Measurements from ENCODE around the gene CRABP2. TPM values are rescaled to one million over a fixed set of nuclear protein-coding genes. Genes with fewer than 3 reads are reported as not detected.

Gene CRABP2
- total and polyA plus RNA-seq, 2 of the 13 experiments (the other 11 are each of a cell fraction or from before 2014, with no cell fraction given) = 0.40 to 0.60 TPM

DNA sequence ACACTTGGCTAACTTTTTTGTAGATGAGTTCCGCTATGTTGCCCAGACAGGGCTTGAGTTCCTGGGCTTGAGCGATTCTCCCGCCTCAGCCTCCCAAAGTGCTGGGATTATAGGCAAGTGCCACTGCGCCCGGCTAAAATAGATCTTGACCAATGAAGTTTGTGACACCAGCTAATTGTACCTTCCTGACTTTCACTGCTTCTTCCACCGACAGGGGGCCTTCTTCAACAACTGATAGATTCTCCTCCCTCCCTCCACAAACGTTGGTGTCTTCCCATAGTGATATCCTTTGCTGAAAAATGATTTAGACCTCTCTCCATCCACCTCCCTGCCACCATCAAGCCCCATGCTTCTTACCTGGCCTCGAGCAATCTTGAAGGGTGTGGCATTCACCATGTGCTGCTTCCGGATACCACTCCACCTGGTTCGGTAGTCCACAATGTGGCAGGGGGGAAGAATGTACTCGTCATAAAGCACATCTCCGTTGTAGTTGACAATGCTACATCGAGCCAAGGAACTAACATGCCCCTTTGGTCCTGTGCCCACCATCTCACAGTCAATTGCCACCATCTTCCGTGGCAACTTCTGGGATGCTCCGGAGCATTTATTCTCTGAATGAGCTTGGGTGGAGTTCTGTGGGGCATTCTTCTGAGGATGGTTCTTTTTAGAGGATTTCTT lies 21.3 kb upstream of the CRABP2 start (continued):
- TF ChIP-seq, protein P1, sequence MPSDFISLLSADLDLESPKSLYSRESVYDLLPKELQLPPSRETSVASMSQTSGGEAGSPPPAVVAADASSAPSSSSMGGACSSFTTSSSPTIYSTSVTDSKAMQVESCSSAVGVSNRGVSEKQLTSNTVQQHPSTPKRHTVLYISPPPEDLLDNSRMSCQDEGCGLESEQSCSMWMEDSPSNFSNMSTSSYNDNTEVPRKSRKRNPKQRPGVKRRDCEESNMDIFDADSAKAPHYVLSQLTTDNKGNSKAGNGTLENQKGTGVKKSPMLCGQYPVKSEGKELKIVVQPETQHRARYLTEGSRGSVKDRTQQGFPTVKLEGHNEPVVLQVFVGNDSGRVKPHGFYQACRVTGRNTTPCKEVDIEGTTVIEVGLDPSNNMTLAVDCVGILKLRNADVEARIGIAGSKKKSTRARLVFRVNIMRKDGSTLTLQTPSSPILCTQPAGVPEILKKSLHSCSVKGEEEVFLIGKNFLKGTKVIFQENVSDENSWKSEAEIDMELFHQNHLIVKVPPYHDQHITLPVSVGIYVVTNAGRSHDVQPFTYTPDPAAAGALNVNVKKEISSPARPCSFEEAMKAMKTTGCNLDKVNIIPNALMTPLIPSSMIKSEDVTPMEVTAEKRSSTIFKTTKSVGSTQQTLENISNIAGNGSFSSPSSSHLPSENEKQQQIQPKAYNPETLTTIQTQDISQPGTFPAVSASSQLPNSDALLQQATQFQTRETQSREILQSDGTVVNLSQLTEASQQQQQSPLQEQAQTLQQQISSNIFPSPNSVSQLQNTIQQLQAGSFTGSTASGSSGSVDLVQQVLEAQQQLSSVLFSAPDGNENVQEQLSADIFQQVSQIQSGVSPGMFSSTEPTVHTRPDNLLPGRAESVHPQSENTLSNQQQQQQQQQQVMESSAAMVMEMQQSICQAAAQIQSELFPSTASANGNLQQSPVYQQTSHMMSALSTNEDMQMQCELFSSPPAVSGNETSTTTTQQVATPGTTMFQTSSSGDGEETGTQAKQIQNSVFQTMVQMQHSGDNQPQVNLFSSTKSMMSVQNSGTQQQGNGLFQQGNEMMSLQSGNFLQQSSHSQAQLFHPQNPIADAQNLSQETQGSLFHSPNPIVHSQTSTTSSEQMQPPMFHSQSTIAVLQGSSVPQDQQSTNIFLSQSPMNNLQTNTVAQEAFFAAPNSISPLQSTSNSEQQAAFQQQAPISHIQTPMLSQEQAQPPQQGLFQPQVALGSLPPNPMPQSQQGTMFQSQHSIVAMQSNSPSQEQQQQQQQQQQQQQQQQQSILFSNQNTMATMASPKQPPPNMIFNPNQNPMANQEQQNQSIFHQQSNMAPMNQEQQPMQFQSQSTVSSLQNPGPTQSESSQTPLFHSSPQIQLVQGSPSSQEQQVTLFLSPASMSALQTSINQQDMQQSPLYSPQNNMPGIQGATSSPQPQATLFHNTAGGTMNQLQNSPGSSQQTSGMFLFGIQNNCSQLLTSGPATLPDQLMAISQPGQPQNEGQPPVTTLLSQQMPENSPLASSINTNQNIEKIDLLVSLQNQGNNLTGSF (CRISPR knock-in tag; IDR thresholded peaks at IDR 0.05) = no peak
- TF ChIP-seq ZNF773 (CRISPR knock-in tag; IDR thresholded peaks at IDR 0.05; ENCODE audit: borderline replicate concordance) = no peak

DNA sequence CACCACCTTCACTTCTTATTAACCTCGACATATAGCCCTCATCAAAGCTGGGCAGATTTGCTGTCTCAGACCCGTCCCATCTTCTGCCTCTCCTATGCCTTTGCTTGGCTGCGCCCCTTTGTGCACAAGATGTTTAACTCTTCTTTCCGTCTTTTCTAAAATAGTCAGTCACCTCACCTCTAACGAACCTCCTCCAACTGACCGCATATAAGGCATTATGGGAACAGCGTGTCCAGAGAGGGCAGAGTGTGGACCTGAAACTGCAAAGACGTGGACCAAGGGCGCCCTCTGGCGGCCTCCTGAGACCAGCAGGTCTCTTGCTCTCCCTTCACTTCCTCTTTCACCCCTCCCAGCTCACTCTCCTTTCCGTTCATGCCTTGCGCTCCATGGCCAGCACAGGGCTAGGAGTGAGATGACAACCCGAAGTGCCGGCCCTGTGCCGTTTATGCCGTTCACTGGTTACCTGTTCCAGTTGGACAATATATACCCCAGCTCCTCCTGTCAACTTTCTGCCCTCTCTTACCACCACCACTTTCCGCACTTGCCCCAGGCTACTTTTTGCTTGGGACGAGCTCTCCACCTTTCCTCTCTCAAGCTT lies 20.4 kb upstream of the CRABP2 start:
- peak; percentile 80 for ATAC-seq
- intact Hi-C loops (cut with micrococcal nuclease; ENCODE audit: unreplicated experiment) (loop anchor here (1.0 to 10.0 kb wide), 4 partner anchors 36 to 72 kb away; partner anchors contain the start of gene PRCC), in situ Hi-C loops (cut with HindIII; ENCODE audit: extremely low pct_ligation_motif_present, low pct_unique_long_range_greater_than_20kb) (loop anchor here (5.0 kb wide), 2 partner anchors 38 to 42 kb away; partner anchors contain the start of gene PRCC)
- peaks cover 59% of the 10 kb centered on the region for H3K79me2 ChIP-seq (ENCODE audit: insufficient read depth, low read length)
- peak overlapping the region; percentile 46 to 100 (median 98); a peak in 5 of 6 replicates for H3K4me3 ChIP-seq (replicated peaks in 1 of 3; ENCODE audit: insufficient read depth in 1 of 3, low read depth in 2 of 3, low read length in 3 of 3)
- peak overlapping the region; percentile 89 for H3K9ac ChIP-seq (ENCODE audit: insufficient read depth, low read depth, low read length)
- CTCF ChIA-PET (ENCODE audit: low intra/inter-chr PET ratio, low total read pairs) = interaction anchor here (1.1 to 5.7 kb wide), 9 partner anchors 11 to 99 kb away, joined by 3 to 119 read pairs (median 6); partner anchors contain the start of gene CRABP2
- H2AFZ ChIP-seq (ENCODE audit: low read length) = no peak overlapping the region
- H3K9me3 ChIP-seq (ENCODE audit: low read length) = no peaks in the 10 kb centered on the region
- no TSS peak for BruUV-seq (replicated peaks)
- peaks cover 17% of the 10 kb centered on the region for H4K20me1 ChIP-seq (ENCODE audit: insufficient read depth, low read length)
- H3K4me1 ChIP-seq (ENCODE audit: insufficient read depth, low read length) = peaks cover 49% of the 10 kb centered on the region
- 20% methylated on average over 18 of the region's 18 CpGs for WGBS (ENCODE audit: low lambda C conversion rate)
- peak; percentile 72 for FAIRE-seq
- peaks cover 15 to 30% of the 10 kb centered on the region in 2 experiments for H3K36me3 ChIP-seq (replicated peaks in 1 of 2; ENCODE audit: control insufficient read depth in 1 of 2, insufficient read depth in 2 of 2, low read length in 2 of 2)
- H3K4me2 ChIP-seq (ENCODE audit: low read depth, low read length) = peak overlapping the region; percentile 97
- no peak overlapping the region for H3K27ac ChIP-seq (ENCODE audit: extremely low read length, insufficient read depth, low read length)
- DNase-seq (ENCODE audit: low spot score) = peak; percentile 84
- no peaks in the 10 kb centered on the region; a peak in 1 of 5 replicates for H3K27me3 ChIP-seq (ENCODE audit: control insufficient read depth in 1 of 2, insufficient read depth in 2 of 2, low read length in 2 of 2)
- POLR2A ChIA-PET = interaction anchor here (0.6 to 5.7 kb wide), 11 partner anchors 15 to 134 kb away, joined by 3 to 100 read pairs (median 7); partner anchors contain the start of genes CRABP2, HDGF, INSRR and MRPL24
- TF ChIP-seq ZNF225 (CRISPR knock-in tag; IDR thresholded peaks at IDR 0.05) (no peak), PRMT3 (CRISPR knock-in tag; IDR thresholded peaks at IDR 0.05; ENCODE audit: borderline replicate concordance, low read depth) (no peak), ZSCAN9 (CRISPR knock-in tag; IDR thresholded peaks at IDR 0.05; ENCODE audit: borderline replicate concordance) (no peak), MXD4 (CRISPR knock-in tag; IDR thresholded peaks at IDR 0.05) (no peak), KLF16 (CRISPR knock-in tag; IDR thresholded peaks at IDR 0.05) (peak in 1 of 2 experiments; percentile 9; a peak in 1 of 4 replicates), HOXA3 (CRISPR knock-in tag; IDR thresholded peaks at IDR 0.05) (0 out of 2 replicates have a peak, but pooled peaks have one; percentile 48)
- TF ChIP-seq, protein P2, sequence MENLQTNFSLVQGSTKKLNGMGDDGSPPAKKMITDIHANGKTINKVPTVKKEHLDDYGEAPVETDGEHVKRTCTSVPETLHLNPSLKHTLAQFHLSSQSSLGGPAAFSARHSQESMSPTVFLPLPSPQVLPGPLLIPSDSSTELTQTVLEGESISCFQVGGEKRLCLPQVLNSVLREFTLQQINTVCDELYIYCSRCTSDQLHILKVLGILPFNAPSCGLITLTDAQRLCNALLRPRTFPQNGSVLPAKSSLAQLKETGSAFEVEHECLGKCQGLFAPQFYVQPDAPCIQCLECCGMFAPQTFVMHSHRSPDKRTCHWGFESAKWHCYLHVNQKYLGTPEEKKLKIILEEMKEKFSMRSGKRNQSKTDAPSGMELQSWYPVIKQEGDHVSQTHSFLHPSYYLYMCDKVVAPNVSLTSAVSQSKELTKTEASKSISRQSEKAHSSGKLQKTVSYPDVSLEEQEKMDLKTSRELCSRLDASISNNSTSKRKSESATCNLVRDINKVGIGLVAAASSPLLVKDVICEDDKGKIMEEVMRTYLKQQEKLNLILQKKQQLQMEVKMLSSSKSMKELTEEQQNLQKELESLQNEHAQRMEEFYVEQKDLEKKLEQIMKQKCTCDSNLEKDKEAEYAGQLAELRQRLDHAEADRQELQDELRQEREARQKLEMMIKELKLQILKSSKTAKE (CRISPR knock-in tag; IDR thresholded peaks at IDR 0.05; ENCODE audit: borderline replicate concordance) = no peak
- TF ChIP-seq, protein P3, sequence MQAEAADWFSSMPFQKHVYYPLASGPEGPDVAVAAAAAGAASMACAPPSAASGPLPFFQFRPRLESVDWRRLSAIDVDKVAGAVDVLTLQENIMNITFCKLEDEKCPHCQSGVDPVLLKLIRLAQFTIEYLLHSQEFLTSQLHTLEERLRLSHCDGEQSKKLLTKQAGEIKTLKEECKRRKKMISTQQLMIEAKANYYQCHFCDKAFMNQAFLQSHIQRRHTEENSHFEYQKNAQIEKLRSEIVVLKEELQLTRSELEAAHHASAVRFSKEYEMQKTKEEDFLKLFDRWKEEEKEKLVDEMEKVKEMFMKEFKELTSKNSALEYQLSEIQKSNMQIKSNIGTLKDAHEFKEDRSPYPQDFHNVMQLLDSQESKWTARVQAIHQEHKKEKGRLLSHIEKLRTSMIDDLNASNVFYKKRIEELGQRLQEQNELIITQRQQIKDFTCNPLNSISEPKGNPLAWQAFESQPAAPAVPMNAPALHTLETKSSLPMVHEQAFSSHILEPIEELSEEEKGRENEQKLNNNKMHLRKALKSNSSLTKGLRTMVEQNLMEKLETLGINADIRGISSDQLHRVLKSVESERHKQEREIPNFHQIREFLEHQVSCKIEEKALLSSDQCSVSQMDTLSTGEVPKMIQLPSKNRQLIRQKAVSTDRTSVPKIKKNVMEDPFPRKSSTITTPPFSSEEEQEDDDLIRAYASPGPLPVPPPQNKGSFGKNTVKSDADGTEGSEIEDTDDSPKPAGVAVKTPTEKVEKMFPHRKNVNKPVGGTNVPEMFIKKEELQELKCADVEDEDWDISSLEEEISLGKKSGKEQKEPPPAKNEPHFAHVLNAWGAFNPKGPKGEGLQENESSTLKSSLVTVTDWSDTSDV (CRISPR knock-in tag; IDR thresholded peaks at IDR 0.05) = no peak
